RWPE2 (cell line): ENCODE results near the gene EPHB4.
A peak's percentile ranks its signal among the peaks of the same experiment; 100 is the strongest.

Source experiments
- ATAC-seq: fragments of 200-7000 bp; cut with Tn5 transposase; 3 replicates; pipeline ENCODE4 v1.9.1; 2021; ENCODE audit warnings: low read depth
- DNase-seq: peaks from one replicate; pipeline ENCODE4 v3.0.0-alpha.2; 2020; ENCODE audit warnings: low spot score
- H3K27ac ChIP-seq: fragments of 450-650 bp; 2 replicates; pipeline ENCODE4 v1.5.1; 2017; ENCODE audit warnings: mild to moderate bottlenecking; ENCODE audit not compliant: poor library complexity, severe bottlenecking
- H3K27me3 ChIP-seq: fragments of 250-450 bp; sonication (Bioruptor Pico); 2 replicates; pipeline ENCODE4 v1.5.1; 2021; ENCODE audit warnings: mild to moderate bottlenecking, moderate library complexity; ENCODE audit not compliant: insufficient read depth, poor library complexity, severe bottlenecking
- H3K36me3 ChIP-seq: fragments of 250-450 bp; sonication (Bioruptor Pico); 2 replicates; pipeline ENCODE4 v1.5.1; 2020; ENCODE audit warnings: low read depth, mild to moderate bottlenecking, moderate library complexity
- H3K4me1 ChIP-seq: fragments of 250-450 bp; sonication (Bioruptor Pico); 2 replicates; pipeline ENCODE4 v1.5.1; 2021; ENCODE audit warnings: mild to moderate bottlenecking, moderate library complexity; ENCODE audit not compliant: insufficient read depth, poor library complexity, severe bottlenecking
- H3K4me3 ChIP-seq: fragments of 250-450 bp; sonication (Bioruptor Pico); 2 replicates; pipeline ENCODE4 v1.5.1; 2021; ENCODE audit warnings: mild to moderate bottlenecking, moderate library complexity; ENCODE audit not compliant: severe bottlenecking
- H3K9me3 ChIP-seq: fragments of 250-450 bp; sonication (Bioruptor Pico); 2 replicates; pipeline ENCODE4 v1.5.1; 2021; ENCODE audit warnings: mild to moderate bottlenecking, moderate library complexity; ENCODE audit not compliant: severe bottlenecking
- CTCF ChIP-seq: fragments of 450-650 bp; IDR thresholded peaks from one replicate; pipeline ENCODE4 v1.5.1; 2017; ENCODE audit warnings: mild to moderate bottlenecking, moderate library complexity; ENCODE audit not compliant: poor library complexity, severe bottlenecking

EPHB4 gene

GRCh38 chr7:100801833-100802568, 25.3 kb downstream of the EPHB4 start:
- no peaks in the 10 kb centered on the region for H3K27me3 ChIP-seq
- peaks cover 39% of the 10 kb centered on the region for H3K36me3 ChIP-seq
- ATAC-seq (peak; percentile 80), DNase-seq (peak; percentile 97)
- TF ChIP-seq CTCF: no peak
- peak overlapping the region; percentile 95 for H3K27ac ChIP-seq
- H3K4me1 ChIP-seq: peaks cover 34% of the 10 kb centered on the region
- H3K4me3 ChIP-seq: no peak overlapping the region
- H3K9me3 ChIP-seq: no peaks in the 10 kb centered on the region

DNA sequence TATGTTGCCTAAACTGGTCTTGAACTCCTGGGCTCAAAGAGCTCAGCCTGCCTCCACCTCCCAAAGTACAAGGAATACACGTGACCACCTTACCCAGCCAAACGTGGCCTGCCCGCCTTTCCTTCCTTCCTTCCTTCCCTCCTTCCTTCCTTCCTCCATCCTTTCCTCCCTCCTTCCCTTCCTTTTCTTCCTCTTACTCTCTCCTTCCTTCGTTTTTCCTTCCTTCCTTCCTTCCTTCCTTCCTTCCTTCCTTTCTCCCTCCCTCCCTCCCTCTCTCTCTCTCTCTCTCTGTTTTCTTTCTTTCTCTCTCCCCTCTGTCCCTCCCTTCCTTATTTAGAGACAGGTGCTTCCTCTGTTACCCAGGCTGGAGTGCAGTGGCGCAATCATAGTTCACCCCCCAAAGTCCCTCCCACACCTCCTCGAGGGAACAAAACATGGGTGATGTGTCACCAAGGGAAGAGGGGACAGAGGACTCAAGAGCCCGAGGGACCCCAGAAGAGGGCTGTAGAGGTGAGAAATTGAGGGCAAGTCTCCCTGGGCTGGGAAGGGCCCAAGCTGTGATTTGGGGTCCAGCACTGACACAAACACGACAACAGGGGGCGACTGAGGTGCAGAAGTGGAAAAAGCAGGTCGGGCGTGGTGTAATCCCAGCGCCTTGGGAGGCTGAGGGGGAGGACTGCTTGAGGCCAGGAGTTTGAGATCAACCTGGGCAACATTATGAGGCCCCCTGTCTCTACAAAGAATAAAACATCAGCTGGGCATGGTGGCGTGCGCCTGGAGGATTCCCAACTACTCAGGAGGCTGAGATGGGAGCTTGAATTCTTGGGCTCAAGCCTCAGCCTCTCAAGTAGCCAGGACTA, 28.1 kb downstream of the EPHB4 start:
- Histone ChIP-seq H3K36me3 (peaks cover 11% of the 10 kb centered on the region), H3K4me3 (no peak overlapping the region), H3K27me3 (no peaks in the 10 kb centered on the region), H3K27ac (peak overlapping the region; percentile 95), H3K9me3 (no peaks in the 10 kb centered on the region), H3K4me1 (peaks cover 34% of the 10 kb centered on the region)
- peak; percentile 59 for DNase-seq
- TF ChIP-seq CTCF: peak; percentile 81
- no peak for ATAC-seq

GRCh38 chr7:100794741-100795140, 32.6 kb downstream of the EPHB4 start:
- Histone ChIP-seq H3K4me3 (no peak overlapping the region), H3K4me1 (no peaks in the 10 kb centered on the region), H3K36me3 (no peaks in the 10 kb centered on the region), H3K9me3 (no peaks in the 10 kb centered on the region), H3K27me3 (no peaks in the 10 kb centered on the region), H3K27ac (no peak overlapping the region)
- ATAC-seq (no peak), DNase-seq (no peak)
- TF ChIP-seq CTCF: no peak

- no peak for DNase-seq
- no peak overlapping the region for H3K4me3 ChIP-seq
- H3K9me3 ChIP-seq: no peaks in the 10 kb centered on the region
- peak; percentile 42 for ATAC-seq
- no peaks in the 10 kb centered on the region for H3K27me3 ChIP-seq
- no peaks in the 10 kb centered on the region for H3K4me1 ChIP-seq
- H3K27ac ChIP-seq: no peak overlapping the region
- H3K36me3 ChIP-seq: no peaks in the 10 kb centered on the region
- no peak for TF ChIP-seq CTCF
These were observed 33.3 kb downstream of the EPHB4 start for GRCh38 chr7:100793806-100794660.
